Measurements from ENCODE around the gene MEG3. TPM values are rescaled to one million over a fixed set of nuclear protein-coding genes. Genes with fewer than 3 reads are reported as not detected.

The MEG3 gene
- total RNA-seq: not detected

DNA sequence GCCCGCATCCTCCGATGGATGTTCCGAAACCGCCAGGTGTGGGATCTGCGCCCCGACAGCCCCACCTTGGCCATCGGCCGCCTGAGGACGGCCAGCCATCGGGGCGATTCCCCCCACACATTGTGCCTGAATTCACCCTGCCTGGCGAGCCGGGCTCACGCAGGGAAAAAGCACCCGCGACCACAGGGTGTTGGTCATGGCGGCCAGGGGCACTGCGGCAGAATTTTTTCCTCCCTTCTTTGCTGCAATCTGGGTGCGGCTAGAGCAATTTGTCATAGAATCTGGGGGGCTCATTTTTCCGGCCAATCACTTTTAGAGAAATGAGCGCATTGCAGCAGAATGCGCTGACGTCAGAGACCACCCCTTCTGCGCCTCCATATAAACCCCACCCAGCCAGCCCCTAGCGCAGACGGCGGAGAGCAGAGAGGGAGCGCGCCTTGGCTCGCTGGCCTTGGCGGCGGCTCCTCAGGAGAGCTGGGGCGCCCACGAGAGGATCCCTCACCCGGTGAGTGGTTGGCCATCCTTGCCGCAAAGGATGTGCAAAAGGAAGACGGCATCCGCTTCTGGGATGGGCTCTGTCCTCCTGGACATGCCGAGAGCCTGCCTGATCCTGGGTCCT lies at the start of gene MEG3:
Gene MEG3, plus strand, starts transcription at position 406 of the 619 bp plus-strand sequence.
- no peaks in the 10 kb centered on the region for H3K9me3 Mint-ChIP-seq (ENCODE audit: insufficient read depth)
- ATAC-seq: no peak
- H3K4me1 Mint-ChIP-seq (ENCODE audit: low read depth): peaks cover 6% of the 10 kb centered on the region
- H3K36me3 Mint-ChIP-seq (ENCODE audit: low read depth): no peaks in the 10 kb centered on the region
- H3K27ac Mint-ChIP-seq: no peak within 1 kb of the TSS
- H3K4me3 Mint-ChIP-seq: no peak within 1 kb of the TSS
- no peak for DNase-seq
- H3K27me3 Mint-ChIP-seq (ENCODE audit: low read depth): peaks cover 42% of the 10 kb centered on the region
- ChIA-PET POLR2A (no interaction called here), CTCF (no interaction called here)

DNA sequence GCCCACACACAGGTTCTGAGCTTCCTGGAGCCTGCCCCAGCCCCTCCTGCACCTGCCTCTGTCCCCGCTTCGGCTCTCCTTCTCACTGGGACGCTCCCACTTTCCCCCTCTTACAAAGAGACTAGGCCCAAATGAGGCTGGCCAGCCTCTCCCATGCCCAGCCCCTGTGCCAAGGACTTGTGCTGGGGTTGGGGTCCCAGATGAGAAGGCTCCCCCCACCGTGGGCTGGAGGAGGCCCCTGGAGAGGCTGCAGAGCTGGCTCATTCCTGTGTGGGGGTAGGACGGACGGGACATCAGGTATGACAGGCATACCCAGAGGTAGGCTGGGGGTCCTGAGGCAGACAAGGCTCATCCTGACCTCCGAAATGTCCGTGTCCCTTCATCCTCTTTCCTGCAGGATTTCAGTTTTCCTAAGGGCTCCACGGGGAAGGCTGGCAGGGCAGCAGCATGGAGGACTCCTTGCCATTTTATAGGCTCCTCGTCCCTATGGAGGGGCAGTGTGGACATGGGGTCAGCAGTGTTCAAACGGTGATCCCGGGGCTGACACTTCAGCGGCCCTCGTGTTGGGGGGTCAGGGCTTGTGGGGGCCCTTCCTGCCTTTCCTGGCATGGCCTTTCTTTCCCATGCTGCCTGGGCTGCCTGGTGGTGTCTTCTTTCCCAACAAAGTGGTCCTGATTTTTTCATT lies 49.1 kb upstream of the MEG3 start:
- no peak overlapping the region for H3K4me3 Mint-ChIP-seq
- no peaks in the 10 kb centered on the region for H3K9me3 Mint-ChIP-seq (ENCODE audit: insufficient read depth)
- no peaks in the 10 kb centered on the region for H3K36me3 Mint-ChIP-seq (ENCODE audit: low read depth)
- DNase-seq (no peak), ATAC-seq (no peak)
- no peak overlapping the region for H3K27ac Mint-ChIP-seq
- H3K4me1 Mint-ChIP-seq (ENCODE audit: low read depth): no peaks in the 10 kb centered on the region
- CTCF ChIA-PET: no interaction called here
- H3K27me3 Mint-ChIP-seq (ENCODE audit: low read depth): no peaks in the 10 kb centered on the region
- POLR2A ChIA-PET: no interaction called here

- H3K27ac Mint-ChIP-seq: no peak overlapping the region
- ATAC-seq (no peak), DNase-seq (no peak)
- CTCF ChIA-PET: no interaction called here
- H3K4me3 Mint-ChIP-seq: no peak overlapping the region
- H3K4me1 Mint-ChIP-seq (ENCODE audit: low read depth): no peaks in the 10 kb centered on the region
- H3K36me3 Mint-ChIP-seq (ENCODE audit: low read depth): no peaks in the 10 kb centered on the region
- H3K27me3 Mint-ChIP-seq (ENCODE audit: low read depth): no peaks in the 10 kb centered on the region
- H3K9me3 Mint-ChIP-seq (ENCODE audit: insufficient read depth): no peaks in the 10 kb centered on the region
- POLR2A ChIA-PET: no interaction called here
Measured at GRCh38 chr14:100777366-100777817, 48.5 kb upstream of the MEG3 start.

- no peaks in the 10 kb centered on the region for H3K9me3 Mint-ChIP-seq (ENCODE audit: insufficient read depth)
- no peak overlapping the region for H3K4me3 Mint-ChIP-seq
- H3K27me3 Mint-ChIP-seq (ENCODE audit: low read depth): no peaks in the 10 kb centered on the region
- CTCF ChIA-PET: no interaction called here
- H3K36me3 Mint-ChIP-seq (ENCODE audit: low read depth): no peaks in the 10 kb centered on the region
- no peak for DNase-seq
- H3K27ac Mint-ChIP-seq: no peak overlapping the region
- POLR2A ChIA-PET: no interaction called here
- ATAC-seq: no peak
- H3K4me1 Mint-ChIP-seq (ENCODE audit: low read depth): no peaks in the 10 kb centered on the region
Measured at GRCh38 chr14:100777818-100778525, 47.9 kb upstream of the MEG3 start.

DNA sequence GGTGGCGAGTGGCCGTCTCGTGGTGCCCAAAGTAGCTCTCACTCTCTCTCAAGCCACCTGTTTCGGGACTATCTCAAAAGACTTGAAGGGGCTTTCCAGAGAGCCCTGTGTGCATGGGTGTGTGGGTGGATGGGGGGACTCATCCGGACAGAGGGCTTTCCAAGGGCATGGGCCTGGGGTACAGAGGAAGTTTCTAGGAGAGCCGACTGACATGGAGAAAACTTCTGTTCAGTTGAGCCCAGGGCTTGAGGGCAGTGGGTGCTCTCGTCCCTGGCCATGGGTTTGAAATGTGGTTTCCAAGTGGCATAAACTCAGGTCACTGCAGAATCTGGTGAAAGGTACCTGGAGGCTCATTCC lies 47.4 kb upstream of the MEG3 start:
- Mint-ChIP-seq H3K27me3 (ENCODE audit: low read depth) (no peaks in the 10 kb centered on the region), H3K9me3 (ENCODE audit: insufficient read depth) (no peaks in the 10 kb centered on the region), H3K36me3 (ENCODE audit: low read depth) (no peaks in the 10 kb centered on the region), H3K4me1 (ENCODE audit: low read depth) (no peaks in the 10 kb centered on the region), H3K27ac (no peak overlapping the region), H3K4me3 (no peak overlapping the region)
- ChIA-PET POLR2A (no interaction called here), CTCF (no interaction called here)
- no peak for DNase-seq
- no peak for ATAC-seq

DNA sequence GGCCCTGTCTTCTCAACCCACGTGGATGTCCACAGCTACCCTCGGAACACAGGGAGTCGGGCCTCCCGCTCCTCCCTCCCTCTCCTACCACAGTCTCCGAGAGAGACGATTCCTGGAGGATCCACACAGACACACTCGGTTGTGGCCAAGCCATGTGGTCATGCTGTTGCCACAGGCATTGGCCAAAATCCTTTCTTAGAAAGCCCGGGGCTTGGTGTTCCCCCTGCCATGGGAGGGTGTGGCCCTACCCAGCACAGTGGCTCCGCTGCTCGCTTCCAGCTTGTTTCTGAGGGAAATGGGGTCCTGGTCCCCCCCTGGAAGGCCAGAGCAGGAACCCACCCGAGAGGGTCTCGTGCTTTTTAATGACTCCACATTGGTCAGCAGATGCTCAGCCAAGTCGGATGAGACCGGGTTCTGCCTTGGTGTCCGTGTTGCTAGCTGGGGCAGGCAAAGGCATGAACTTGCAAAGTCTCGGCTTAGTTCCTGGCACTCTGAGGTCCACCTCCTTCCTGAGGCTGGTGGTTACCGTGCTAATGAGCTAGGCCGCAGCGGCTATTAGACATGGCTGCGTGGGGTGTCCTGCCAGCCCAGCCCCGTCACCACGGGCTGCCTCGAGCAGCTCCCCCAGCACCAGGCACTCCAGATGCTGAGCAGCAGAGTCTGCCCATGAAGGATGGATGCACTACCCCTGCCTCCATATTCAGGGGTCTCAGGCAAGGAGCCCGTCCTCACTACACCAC lies 46.8 kb upstream of the MEG3 start:
- Mint-ChIP-seq H3K27me3 (ENCODE audit: low read depth) (no peaks in the 10 kb centered on the region), H3K27ac (no peak overlapping the region), H3K36me3 (ENCODE audit: low read depth) (no peaks in the 10 kb centered on the region), H3K4me1 (ENCODE audit: low read depth) (no peaks in the 10 kb centered on the region), H3K4me3 (no peak overlapping the region), H3K9me3 (ENCODE audit: insufficient read depth) (no peaks in the 10 kb centered on the region)
- ATAC-seq (no peak), DNase-seq (no peak)
- CTCF ChIA-PET: no interaction called here
- POLR2A ChIA-PET: no interaction called here

GRCh38 chr14:100779691-100780080 lies 46.2 kb upstream of the MEG3 start:
- ChIA-PET CTCF (no interaction called here), POLR2A (no interaction called here)
- Mint-ChIP-seq H3K4me1 (ENCODE audit: low read depth) (no peaks in the 10 kb centered on the region), H3K36me3 (ENCODE audit: low read depth) (no peaks in the 10 kb centered on the region), H3K27me3 (ENCODE audit: low read depth) (no peaks in the 10 kb centered on the region), H3K27ac (no peak overlapping the region), H3K4me3 (no peak overlapping the region), H3K9me3 (ENCODE audit: insufficient read depth) (no peaks in the 10 kb centered on the region)
- DNase-seq (no peak), ATAC-seq (no peak)

DNA sequence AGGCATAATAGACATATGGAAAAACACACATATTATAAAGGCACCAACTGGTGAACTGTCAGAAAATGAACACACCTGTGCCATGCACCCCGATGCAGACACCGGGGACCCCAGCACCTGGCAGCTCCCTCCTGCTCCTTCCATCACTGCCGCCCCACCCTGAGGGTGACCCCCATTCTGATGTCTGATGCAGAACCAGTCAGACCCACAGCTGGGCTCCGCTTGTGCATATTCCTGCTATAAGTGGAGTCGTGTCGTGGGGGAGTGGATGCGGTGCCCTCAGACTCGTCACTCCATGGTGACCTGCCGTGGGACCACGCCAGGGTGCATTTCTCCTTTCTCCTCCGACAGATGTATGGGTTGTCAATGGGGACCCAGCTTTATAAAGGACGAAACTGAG lies 45.7 kb upstream of the MEG3 start:
- DNase-seq (no peak), ATAC-seq (no peak)
- CTCF ChIA-PET: no interaction called here
- Mint-ChIP-seq H3K4me1 (ENCODE audit: low read depth) (no peaks in the 10 kb centered on the region), H3K27ac (no peak overlapping the region), H3K9me3 (ENCODE audit: insufficient read depth) (no peaks in the 10 kb centered on the region), H3K4me3 (no peak overlapping the region), H3K27me3 (ENCODE audit: low read depth) (no peaks in the 10 kb centered on the region), H3K36me3 (ENCODE audit: low read depth) (no peaks in the 10 kb centered on the region)
- POLR2A ChIA-PET: no interaction called here

- ATAC-seq (no peak), DNase-seq (no peak)
- no peaks in the 10 kb centered on the region for H3K36me3 Mint-ChIP-seq (ENCODE audit: low read depth)
- no peaks in the 10 kb centered on the region for H3K9me3 Mint-ChIP-seq (ENCODE audit: insufficient read depth)
- no peak overlapping the region for H3K27ac Mint-ChIP-seq
- H3K4me1 Mint-ChIP-seq (ENCODE audit: low read depth): no peaks in the 10 kb centered on the region
- H3K4me3 Mint-ChIP-seq: no peak overlapping the region
- no peaks in the 10 kb centered on the region for H3K27me3 Mint-ChIP-seq (ENCODE audit: low read depth)
- ChIA-PET POLR2A (no interaction called here), CTCF (no interaction called here)
Measured at GRCh38 chr14:100780646-100781355, 45.1 kb upstream of the MEG3 start.

DNA sequence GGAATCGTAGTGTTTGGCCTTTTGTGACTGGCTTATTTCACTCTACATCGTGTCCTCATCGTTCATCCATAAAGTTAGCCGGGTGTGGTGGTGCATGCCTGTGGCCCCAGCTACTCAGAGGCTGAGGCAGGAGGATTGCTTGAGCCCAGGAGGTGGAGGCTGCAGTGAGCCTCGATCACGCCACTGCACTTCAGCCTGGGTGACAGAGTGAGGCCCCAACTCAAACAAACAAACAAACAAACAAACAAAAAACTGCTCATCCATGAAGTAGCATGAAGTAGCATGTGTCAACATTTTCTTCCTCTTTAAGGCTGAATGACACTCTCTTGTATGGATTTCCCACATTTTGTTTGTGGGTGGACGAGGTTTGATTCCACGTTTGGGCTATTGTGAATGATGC lies 44.0 kb upstream of the MEG3 start:
- DNase-seq (no peak), ATAC-seq (no peak)
- H3K9me3 Mint-ChIP-seq (ENCODE audit: insufficient read depth): no peaks in the 10 kb centered on the region
- ChIA-PET POLR2A (no interaction called here), CTCF (no interaction called here)
- H3K4me3 Mint-ChIP-seq: no peak overlapping the region
- H3K4me1 Mint-ChIP-seq (ENCODE audit: low read depth): no peaks in the 10 kb centered on the region
- H3K27ac Mint-ChIP-seq: no peak overlapping the region
- H3K36me3 Mint-ChIP-seq (ENCODE audit: low read depth): no peaks in the 10 kb centered on the region
- no peaks in the 10 kb centered on the region for H3K27me3 Mint-ChIP-seq (ENCODE audit: low read depth)

GRCh38 chr14:100782516-100783320 lies 43.2 kb upstream of the MEG3 start:
- ChIA-PET CTCF (no interaction called here), POLR2A (no interaction called here)
- H3K4me1 Mint-ChIP-seq (ENCODE audit: low read depth): no peaks in the 10 kb centered on the region
- no peak overlapping the region for H3K4me3 Mint-ChIP-seq
- H3K9me3 Mint-ChIP-seq (ENCODE audit: insufficient read depth): no peaks in the 10 kb centered on the region
- no peak for DNase-seq
- ATAC-seq: no peak
- H3K36me3 Mint-ChIP-seq (ENCODE audit: low read depth): no peaks in the 10 kb centered on the region
- no peak overlapping the region for H3K27ac Mint-ChIP-seq
- H3K27me3 Mint-ChIP-seq (ENCODE audit: low read depth): no peaks in the 10 kb centered on the region

Data from activated CD8-positive, alpha-beta T cell treated with anti-CD3 and anti-CD28 coated beads, Interleukin-2, amount 10 ng/mL, durations not matched to agents 7 days and 5 days (primary cell).